A549 treated with DMSO at 1 μM for 4 hours (cell line): ENCODE results near the gene ANKRD62. TPM values are rescaled to one million over a fixed set of nuclear protein-coding genes. Genes with fewer than 3 reads are reported as not detected.

ENCODE experiments used
- total RNA-seq: library from RNA; stranded (reverse); fragments of 200-300 nt; extraction: Qiagen RNA extraction; gene quantifications from 5 replicates; pipeline ENCODE4 v1.2.3, GENCODE V29; 2022; ENCODE audit warnings: low read depth

The ANKRD62 gene
- not detected in 5 replicates for total RNA-seq

GRCh38 chr18:12093520-12094257, at the start of gene ANKRD62:
TSS of gene ANKRD62 (plus strand) at chr18:12093843. CDS start at chr18:12094018, 175 bp downstream.

Other genes starting within 250 kb of the ANKRD62 start
- 42.4 to 63.5 TPM (median 49.0 TPM) in 5 replicates for gene CHMP1B, start 242.4 kb upstream of the ANKRD62 start, total RNA-seq
- gene MPPE1, start 185.5 kb upstream of the ANKRD62 start, total RNA-seq: 18.3 to 23.1 TPM (median 20.8 TPM) in 5 replicates
- 58.7 to 63.3 TPM (median 59.3 TPM) in 5 replicates for gene IMPA2, start 112.3 kb upstream of the ANKRD62 start, total RNA-seq
- not detected in 5 replicates for gene CIDEA, start 160.5 kb downstream of the ANKRD62 start, total RNA-seq
- gene TUBB6, start 214.4 kb downstream of the ANKRD62 start, total RNA-seq: 168 to 225 TPM (median 184 TPM) in 5 replicates